HG03457 (cell line): ENCODE results near the gene DOP1B.

ENCODE experiments used
- ATAC-seq: cut with Tn5 transposase; IDR thresholded peaks from one replicate; pipeline ENCODE4 v1.9.1; 2021; ENCODE audit warnings: moderate number of reproducible peaks; ENCODE audit not compliant: unreplicated experiment

Gene DOP1B

GRCh38 chr21:36200081-36200561, 43.5 kb downstream of the DOP1B start:
- no peak for ATAC-seq

GRCh38 chr21:36202726-36203602, 46.3 kb downstream of the DOP1B start:
- ATAC-seq = no peak

GRCh38 chr21:36203603-36203889, 46.9 kb downstream of the DOP1B start:
- no peak for ATAC-seq

GRCh38 chr21:36204980-36205379, 48.4 kb downstream of the DOP1B start:
- no peak for ATAC-seq

GRCh38 chr21:36205962-36206361, 49.3 kb downstream of the DOP1B start:
- ATAC-seq = no peak
